HG03175 (cell line): Measurements from ENCODE around the gene LCMT2.
"Not testable (repeated sequence)": the region's sequence is repeated elsewhere in the genome, so short reads cannot be mapped to it uniquely, and the experiment has no call there.

Experiments used
- ATAC-seq: cut with Tn5 transposase; IDR thresholded peaks from one replicate; pipeline ENCODE4 v1.9.1; 2021; ENCODE audit warnings: mild to moderate bottlenecking, moderate library complexity; ENCODE audit not compliant: unreplicated experiment

Gene LCMT2

DNA sequence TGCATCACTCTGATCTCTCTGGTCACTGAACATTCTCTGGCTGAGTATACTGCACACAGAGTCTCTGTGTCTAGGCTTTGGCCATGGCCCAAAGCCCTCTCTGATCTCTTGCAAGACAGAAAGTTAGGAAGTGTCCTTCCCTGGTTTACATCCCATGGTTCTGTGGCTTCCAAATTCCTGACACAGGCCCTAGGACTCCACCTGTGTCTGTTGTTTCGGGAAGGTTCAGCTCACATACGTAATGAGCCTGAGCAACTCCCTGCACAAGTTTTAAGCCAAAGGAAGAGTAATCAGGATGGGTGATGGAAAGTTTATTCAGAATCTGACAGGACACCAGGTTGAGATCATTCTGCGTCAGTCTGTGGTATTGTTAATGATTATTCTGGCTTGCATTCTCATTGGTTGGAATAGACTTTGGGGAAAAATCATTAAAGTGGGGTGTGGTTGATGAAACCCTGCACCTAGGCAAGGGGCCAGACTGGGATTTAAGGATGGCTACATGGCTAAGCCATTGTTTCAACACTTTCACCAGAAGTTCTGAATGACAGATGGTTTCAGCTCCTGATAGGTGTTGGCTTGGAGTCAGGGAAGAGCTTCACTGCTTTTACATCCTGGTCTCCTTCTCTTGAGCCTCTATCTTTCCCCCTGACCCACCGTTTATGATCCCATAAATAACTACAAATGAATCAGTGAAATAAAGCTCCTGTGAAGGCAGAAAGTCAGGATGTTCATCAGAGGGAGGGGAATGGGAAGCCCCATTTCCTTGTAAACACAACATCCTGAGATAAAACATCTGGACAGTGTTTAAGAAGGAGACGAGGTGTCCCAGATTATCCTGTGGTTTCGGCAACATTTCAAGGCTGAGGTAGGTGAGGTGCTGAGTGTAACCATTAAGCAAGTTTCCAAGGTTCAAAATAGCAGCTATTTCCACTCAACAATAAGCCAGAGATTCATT lies 14.1 kb downstream of the LCMT2 start:
- no peak for ATAC-seq

DNA sequence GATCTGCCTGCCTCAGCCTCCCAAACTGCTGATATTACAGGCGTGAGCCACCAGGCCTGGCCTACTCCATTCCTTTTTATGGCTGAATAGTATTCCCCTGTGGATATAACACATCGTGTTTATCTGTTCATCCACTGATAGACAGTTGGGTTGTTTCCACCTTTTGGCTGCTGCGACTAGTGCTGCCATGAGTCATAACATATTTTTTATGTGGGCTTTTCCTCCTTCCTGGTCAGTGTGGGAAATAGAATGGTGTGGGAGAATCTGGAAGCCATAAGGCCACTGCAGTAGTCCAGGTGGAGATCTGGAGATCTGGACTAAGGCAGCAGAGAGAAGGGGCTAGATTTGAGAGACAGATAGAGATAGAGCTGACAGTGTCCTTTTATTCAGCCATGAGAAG lies 16.2 kb downstream of the LCMT2 start:
- no peak for ATAC-seq

DNA sequence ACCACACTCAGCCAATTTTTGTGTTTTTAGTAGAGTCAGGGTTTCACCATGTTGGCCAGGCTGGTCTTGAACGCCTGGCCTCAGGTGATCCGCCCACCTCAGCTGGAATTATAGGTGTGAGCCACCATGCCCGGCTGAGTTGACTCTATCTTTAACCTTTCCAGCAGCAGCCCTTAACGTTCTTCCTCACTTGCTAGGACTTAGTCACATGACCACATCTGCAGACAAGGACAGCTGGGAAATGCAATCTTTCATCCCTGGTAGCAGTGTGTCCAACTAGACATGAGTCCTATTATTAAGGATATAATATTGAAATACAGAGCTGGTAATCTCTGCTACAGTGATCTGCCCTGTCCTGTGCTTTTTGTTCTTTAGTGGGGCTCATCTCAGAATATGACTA lies 18.0 kb downstream of the LCMT2 start:
- no peak for ATAC-seq

DNA sequence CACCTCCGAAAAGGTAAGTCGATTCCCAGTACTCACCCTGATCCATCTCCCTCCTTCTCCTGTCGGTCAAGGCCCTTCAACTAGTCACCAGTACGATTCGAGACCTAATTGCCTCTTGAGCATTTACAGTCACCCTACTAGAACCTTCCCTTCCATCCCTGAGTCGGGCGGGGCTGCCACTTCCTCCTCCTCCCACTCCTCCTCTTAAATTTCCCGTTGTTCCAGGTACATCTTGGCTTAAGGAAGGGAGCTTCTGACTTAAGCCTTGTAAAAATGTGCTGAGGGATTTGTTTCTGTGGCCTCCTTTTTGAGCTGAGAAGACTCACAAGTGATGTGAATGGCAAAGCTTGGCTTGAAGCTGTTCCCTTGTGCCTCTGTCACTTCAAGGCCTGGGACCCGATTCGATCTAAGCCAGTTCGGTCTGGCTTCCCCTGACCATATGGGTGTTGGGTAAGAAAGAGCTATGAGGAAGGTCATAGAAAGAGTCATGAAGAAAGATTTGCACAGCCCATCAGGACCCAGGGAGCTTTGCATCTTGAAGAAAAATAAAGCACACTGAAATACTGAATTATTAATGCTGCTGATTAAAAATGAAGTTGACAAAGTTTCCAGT lies 28.1 kb downstream of the LCMT2 start, which contains the start of gene TGM7:
Gene TGM7 (minus strand): TSS at position 51 of the 613 bp plus-strand sequence.
- no peak for ATAC-seq

DNA sequence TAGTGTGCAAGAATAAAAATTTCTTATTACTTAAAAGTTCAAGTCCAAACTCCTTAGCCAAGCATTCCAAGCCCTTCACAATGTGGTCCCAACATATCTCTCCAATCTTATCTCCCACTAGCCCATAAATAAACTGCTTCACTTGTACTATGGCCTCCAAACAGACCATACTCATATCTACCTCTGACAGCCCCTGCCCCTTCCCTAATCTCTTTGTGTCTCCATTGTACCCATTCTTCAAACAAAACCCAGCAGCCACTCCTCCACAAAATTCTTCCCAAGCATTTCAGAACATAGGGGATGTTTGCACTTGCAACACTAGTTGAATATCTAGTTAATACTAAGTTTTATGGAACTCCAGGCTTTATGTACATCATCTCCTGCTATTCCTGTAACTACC lies 30.5 kb downstream of the LCMT2 start:
- no peak for ATAC-seq

DNA sequence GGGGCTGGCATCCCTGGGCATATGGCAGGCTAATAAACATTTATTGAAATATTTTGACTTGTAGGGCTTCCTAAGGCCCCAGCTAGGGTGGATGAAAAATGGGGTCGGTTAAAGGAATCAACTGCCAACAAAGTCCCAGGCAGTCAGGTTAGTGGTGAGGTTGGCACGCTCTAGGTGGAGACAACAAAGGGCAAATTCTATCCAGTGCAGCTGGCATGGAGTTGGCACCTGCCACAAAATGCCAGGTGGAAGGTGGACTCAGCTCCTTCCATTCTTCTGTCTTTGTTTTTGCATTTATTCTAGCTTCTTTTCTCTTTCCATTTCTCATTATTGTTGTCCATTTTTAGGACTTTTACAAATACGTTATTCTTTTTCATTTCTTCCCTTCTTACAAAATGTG lies 31.0 kb downstream of the LCMT2 start:
- ATAC-seq: no peak

DNA sequence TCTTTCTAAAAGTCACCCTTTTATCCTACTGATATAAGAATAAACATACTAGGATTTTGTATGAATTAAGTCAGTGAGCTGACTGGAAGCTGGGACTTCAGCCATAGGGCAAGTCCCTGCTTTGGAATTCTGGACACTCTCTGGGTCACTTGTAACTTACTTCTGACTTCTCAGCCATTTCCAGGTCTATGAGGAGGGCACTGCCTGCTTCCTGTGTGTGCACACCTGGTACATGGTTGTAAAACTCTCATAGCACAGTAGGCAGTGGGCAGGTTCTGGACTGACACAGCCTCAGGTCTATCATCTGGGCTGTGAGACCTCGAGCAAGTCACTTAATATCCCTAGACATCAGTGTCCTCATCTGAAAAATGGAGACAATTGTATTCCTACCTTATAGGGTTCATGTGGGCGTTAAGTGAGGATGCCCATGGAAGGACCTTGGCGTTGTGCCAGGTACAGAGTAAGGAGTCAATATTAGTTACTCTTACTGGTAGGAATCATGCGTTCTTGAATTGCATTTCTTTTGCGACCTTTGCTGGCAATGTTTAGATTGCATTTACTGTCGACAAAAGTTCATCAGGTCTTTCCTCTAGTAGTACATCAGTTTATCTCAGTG lies 36.2 kb downstream of the LCMT2 start:
- no peak for ATAC-seq

DNA sequence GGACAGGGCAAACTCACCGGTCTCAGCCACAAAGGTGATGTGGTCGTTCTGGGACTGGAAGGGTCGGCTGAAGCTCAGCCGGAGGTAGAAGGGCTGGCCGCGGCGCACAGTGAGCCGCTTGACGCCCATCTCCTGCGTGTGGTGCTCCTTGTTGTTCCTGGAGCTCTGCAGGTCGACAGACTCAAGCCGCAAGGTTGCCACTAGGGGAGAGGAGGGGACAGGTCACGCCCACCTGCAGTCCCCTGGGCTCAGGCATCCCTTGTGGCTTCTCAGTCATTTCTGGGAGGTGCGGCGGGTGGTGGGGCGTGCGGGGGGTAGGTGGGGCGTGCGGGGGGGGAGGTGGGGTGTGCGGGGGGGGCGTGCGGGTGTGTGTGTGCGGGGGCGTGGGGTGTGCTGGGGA lies 36.9 kb downstream of the LCMT2 start:
- no peak for ATAC-seq

DNA sequence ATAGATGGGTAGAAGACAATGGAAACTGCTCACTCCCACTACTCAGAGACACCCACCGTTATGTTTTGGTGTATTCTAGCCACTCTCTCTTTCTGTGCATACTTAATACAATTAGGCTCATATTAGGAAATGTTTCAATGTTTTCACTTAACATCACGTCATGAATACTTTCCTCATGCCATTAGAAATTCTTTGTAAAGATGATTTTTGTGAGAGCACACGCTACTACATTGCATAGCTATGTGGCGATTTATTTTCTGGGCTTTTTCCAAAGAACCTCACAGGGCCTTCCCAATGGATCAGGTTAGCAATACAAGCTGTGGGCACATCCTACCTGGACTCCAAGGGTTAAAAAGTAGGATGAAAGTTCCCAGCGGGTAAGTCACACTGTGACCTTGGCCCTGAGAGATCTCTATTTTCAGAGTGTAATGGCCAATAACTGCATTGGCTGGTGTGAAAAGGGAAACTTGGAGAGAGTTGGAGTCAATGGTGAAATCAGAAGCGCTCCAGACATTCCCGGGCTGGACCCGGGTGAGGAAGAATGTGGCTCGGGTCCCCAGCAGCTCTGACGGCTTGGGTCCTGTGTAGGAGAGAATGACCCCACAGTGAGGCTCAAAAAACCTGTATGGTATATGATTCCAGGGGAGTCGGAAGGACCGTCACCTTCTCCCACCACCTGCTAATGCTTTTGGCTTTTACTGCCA lies 37.8 kb downstream of the LCMT2 start:
- no peak for ATAC-seq

DNA sequence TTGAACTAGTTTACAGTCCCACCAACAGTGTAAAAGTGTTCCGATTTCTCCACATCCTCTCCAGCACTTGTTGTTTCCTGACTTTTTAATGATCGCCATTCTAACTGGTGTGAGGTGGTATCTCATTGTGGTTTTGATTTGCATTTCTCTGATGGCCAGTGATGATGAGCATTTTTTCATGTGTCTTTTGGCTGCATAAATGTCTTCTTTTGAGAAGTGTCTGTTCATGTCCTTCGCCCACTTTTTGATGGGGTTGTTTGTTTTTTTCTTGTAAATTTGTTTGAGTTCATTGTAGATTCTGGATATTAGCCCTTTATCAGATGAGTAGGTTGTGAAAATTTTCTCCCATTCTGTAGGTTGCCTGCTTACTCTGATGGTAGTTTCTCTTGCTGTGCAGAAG lies 40.7 kb downstream of the LCMT2 start:
- ATAC-seq: not testable (repeated sequence)

DNA sequence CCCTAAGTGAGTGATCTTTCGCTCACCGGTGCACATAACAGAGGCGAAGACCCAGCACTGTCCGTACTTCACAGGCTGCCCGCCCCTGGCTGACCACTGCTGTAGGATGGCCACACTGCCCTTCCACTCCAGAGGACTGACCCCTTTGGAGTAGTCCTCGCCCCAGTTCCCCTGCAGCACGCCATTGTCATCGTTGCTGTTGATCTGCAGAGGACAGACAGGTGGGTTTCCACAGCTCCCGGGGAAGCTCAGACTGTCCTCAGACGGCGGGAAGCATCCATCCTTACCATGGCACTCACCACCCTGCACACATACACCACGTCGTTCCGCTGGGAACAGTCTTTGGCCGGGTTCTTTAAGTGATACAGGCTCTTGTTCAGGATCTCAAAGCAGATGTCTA lies 43.1 kb downstream of the LCMT2 start:
- no peak for ATAC-seq

DNA sequence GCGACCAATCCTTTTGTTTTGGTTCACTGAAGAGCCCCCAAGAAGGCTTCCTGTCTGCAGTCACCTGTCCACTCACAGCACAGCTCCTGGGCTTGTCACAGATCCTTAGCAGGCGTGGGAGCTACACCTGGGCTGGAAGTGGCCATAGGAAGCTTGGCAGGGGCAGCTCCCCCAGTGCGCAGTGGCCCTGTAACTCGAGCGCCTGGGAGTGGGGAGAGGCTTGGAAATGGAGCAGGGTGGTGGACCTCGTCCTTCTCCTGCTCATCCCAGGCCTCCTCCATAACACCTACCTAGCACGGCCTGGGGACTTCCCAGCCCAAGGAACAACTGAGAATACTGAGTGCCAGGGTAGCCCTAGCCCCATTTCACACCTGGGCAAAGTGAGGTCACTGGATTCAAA lies 44.3 kb downstream of the LCMT2 start:
- no peak for ATAC-seq

DNA sequence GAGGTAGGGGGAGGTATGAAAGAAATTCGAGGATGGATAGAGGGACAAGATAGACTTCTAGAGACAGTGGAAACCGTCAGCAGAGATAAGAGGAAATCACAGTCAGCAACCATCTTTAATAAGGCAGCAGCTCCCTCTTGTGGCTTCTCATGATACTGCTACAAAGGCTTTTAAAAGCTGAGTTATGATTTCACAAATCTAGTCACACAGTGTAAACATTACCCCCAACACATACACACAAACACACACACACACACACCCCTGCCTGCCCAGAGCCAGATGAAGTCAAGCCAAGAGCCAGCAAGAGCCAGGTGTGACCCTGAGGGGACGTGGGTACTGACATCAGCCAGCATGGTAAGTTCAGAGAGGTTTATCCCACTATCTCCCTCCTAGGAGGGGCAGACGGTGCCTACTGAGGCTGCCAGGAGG lies 44.8 kb downstream of the LCMT2 start:
- no peak for ATAC-seq

DNA sequence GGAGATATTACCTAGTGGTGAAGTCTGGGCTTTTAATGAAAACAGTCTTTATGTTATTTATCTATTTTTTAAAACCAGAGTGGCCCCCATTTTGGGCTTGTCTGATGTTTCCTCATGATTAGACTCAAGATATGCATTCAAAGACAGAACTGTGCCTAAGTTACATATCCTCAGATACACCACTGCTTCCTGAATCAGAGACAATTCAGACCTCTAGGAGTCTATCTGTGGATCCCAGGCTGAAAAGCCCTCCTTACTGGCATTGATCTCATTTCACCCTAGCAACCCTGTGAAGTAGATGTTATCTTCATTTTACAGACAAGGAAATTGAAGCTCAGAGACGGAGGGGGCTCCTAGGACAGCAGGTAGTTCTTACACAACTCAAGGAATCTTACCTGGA lies 46.8 kb downstream of the LCMT2 start:
- no peak for ATAC-seq

DNA sequence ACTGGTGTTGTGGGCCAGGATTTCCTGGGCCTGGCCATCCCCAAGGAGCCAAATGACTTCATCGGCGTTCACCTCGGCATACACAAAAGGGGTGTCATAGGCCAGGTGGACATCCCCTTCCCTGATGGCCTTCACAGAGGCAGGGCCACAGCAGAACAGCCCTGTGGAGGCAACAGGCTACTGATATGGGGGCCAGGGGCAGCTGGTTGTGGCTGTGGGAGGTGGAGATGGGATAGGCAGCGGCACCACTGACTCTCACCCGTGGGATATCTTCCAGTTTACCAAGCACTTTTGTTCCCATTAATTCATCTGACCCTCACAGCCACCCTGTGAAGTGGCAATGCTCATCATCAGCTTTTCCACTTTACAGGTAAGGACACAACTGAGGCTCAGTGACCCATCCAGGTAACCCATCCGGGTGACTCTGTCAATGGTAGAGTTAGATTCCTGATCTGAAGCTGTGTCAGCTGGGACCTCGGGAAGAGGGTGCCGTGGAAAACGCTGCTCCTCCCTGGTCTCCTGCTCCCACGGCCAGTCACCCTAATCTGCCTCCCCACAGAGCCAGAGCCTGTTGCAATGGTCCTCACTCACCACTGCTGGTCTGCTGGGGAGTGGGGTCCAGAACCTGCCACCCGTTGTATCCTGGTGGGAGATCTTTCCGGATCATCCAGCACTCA lies 48.3 kb downstream of the LCMT2 start:
- ATAC-seq: no peak

DNA sequence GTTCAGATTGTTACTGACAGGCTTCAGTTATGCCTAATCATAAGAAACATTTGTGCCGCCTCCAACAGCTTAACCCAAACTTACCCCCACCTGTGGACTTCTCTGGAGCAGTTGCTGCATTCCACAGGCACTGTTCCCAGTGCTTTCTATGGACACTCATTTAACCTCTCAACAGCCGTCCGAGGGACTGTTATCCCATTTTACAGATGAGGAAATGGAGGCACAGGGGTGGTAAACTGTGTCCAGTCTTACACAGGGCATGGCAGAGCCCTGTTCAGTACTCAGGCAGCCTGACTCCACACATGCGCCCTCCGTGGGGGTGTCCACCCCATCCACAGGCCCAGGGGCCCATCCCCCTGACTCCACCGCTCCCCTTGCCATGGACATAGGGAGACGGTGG lies 49.4 kb downstream of the LCMT2 start:
- no peak for ATAC-seq

DNA sequence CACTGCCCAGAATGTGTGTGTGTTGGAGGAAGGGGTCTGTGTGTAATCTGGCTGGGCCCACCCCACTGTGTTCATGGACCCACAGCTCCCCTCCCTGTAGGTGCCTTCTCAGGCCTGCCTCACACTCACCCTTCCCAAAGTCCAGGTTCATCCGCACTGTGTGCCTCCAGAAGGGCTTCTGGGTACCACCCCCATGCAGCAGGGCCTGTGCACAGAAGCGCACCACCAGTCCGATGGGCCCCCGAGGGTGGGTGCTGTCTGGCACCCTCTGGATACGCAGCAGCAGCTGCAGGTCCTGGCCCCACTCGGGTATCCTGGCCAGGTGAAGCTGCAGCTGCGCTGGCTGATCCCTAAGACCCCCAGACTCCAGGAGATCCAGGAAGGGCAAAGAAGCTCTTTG lies 50.9 kb downstream of the LCMT2 start:
- no peak for ATAC-seq

DNA sequence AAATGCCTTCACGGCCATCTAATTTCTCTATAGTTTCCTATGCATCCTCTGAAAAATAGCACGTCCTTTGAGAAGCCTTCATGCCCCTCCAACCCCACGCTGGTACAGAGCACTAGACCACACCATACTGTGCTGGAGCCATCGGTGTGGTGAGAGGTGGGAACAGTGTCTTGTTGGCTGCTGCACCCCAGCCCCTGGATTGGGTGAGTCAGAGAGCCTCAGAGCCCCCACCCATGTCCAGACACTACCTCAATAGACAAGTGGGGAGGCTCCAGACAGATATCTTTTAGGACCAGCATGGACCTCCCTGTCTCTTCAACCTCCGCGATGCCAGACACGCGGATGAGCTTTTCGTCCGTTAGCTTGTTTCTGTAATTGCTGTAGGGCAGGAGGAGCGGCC lies 51.5 kb downstream of the LCMT2 start:
- no peak for ATAC-seq

DNA sequence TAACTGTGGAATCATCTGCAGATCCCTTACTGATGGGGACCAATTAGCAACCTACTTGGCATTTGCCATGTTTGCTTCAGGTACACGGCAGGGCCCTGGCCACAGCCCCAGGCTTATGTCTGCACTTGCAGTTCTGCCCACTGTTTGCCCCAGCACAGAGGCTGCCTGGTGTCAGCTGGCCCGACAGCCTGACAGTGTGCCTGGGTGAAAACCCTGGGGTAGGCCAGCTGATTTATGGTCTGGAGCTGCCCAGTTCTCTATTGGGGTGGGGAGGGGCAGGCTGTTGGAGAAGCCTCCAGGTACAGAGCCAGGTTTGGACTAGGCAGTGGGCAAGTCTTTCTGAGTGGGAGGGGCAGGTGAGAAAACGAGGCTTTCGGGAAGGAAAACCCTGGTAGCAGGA lies 52.5 kb downstream of the LCMT2 start:
- no peak for ATAC-seq

DNA sequence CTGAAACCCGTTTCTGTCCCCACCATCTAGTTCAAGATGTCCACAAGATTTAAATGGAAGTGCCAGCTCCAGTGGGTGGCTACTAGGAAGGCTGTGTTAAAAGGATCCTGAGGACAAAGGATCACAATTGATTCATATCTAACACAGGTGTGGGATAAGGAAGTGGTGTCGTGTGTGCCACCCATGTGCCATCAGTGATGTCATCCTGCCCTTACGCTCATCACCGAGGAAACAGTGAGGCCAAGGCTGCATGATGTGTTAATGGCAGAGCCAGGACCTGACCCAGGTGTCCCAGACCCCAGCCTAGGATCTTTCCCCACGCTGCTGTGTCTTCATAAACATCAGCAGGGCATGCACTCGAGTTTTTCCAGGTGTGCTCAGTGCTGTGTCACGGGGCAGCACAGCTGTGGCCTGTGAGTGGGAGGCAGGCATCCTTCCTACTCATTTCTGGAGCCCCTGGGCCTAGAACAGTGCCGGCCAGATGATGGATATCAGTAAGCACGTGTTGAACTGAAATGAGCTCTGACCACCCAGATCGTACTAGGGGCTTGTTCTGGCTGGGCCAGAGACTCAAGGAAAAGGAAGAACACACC lies 53.0 kb downstream of the LCMT2 start:
- ATAC-seq: no peak
